HEK293T (cell line): ENCODE data around the gene RASGEF1B.

Source experiments
- CTCF ChIA-PET: fragments of 350-600 bp; formaldehyde crosslinking; extraction: SDS; loops from one replicate; lab custom pipeline; 2021; ENCODE audit warnings: antibody characterized with exemption, inconsistent platforms; lab: Yijun Ruan, JAX
- POLR2A ChIA-PET: fragments of 350-600 bp; formaldehyde crosslinking; extraction: SDS; loops from one replicate; lab custom pipeline; 2020; ENCODE audit warnings: antibody characterized with exemption, inconsistent platforms; lab: Yijun Ruan, JAX
- DNase-seq: peaks from one replicate; pipeline ENCODE4 v3.0.0; 2012; ENCODE audit warnings: mixed read lengths; ENCODE audit errors: extremely low spot score
- ARNT ChIP-seq: fragments of 450-650 bp; IDR thresholded peaks from 2 replicates; pipeline ENCODE4 v1.6.1; 2017; ENCODE audit warnings: mild to moderate bottlenecking
- BHLHE40 ChIP-seq: fragments of 450-650 bp; IDR thresholded peaks from 2 replicates; pipeline ENCODE4 v1.6.1; 2016; ENCODE audit warnings: mild to moderate bottlenecking, moderate library complexity, borderline replicate concordance
- CTBP1 ChIP-seq: fragments of 450-650 bp; IDR thresholded peaks from 2 replicates; pipeline ENCODE4 v1.6.1; 2016; ENCODE audit warnings: borderline replicate concordance
- ELF4 ChIP-seq: fragments of 450-650 bp; IDR thresholded peaks from 2 replicates; pipeline ENCODE4 v1.6.1; 2017; ENCODE audit warnings: antibody characterized with exemption
- FOXA1 ChIP-seq: fragments of 450-650 bp; IDR thresholded peaks from 2 replicates; pipeline ENCODE4 v1.6.1; 2016; ENCODE audit warnings: mild to moderate bottlenecking
- FOXK2 ChIP-seq: fragments of 450-650 bp; IDR thresholded peaks from 2 replicates; pipeline ENCODE4 v1.6.1; 2016; ENCODE audit warnings: mild to moderate bottlenecking
- FOXM1 ChIP-seq: fragments of 450-650 bp; IDR thresholded peaks from 2 replicates; pipeline ENCODE4 v1.6.1; 2017; ENCODE audit warnings: mild to moderate bottlenecking, borderline replicate concordance
- HDGF ChIP-seq: fragments of 450-650 bp; IDR thresholded peaks from 2 replicates; pipeline ENCODE4 v1.6.1; 2017; ENCODE audit warnings: antibody characterized with exemption, borderline replicate concordance
- L3MBTL2 ChIP-seq: fragments of 450-650 bp; conservative IDR thresholded peaks from 2 replicates; pipeline ENCODE4 v1.6.1; 2016; ENCODE audit warnings: mild to moderate bottlenecking
- LEF1 ChIP-seq: fragments of 450-650 bp; IDR thresholded peaks from 2 replicates; pipeline ENCODE4 v1.6.1; 2017; ENCODE audit warnings: mild to moderate bottlenecking, borderline replicate concordance
- NFRKB ChIP-seq: fragments of 450-650 bp; IDR thresholded peaks from 2 replicates; pipeline ENCODE4 v1.6.1; 2016; ENCODE audit warnings: mild to moderate bottlenecking, moderate library complexity
- PKNOX1 ChIP-seq: fragments of 450-650 bp; IDR thresholded peaks from 2 replicates; pipeline ENCODE4 v1.6.1; 2016
- SP1 ChIP-seq: fragments of 450-650 bp; IDR thresholded peaks from 2 replicates; pipeline ENCODE4 v1.6.1; 2017
- SUZ12 ChIP-seq: fragments of 450-650 bp; IDR thresholded peaks from 2 replicates; pipeline ENCODE4 v1.6.1; 2016; ENCODE audit warnings: mild to moderate bottlenecking
- TARDBP ChIP-seq: fragments of 450-650 bp; IDR thresholded peaks from 2 replicates; pipeline ENCODE4 v1.6.1; 2016
- ZNF384 ChIP-seq: fragments of 450-650 bp; IDR thresholded peaks from 2 replicates; pipeline ENCODE4 v1.6.1; 2016

The RASGEF1B gene

GRCh38 chr4:81446634-81447033 is 25.1 kb downstream of the RASGEF1B start:
- DNase-seq: no peak
- TF ChIP-seq SUZ12 (no peak), FOXM1 (no peak), CTBP1 (no peak), ZNF384 (no peak), L3MBTL2 (no peak), ARNT (no peak), BHLHE40 (no peak), HDGF (no peak), FOXK2 (no peak), ELF4 (no peak)
- POLR2A ChIA-PET: no interaction called here
- CTCF ChIA-PET: no interaction called here

- ChIA-PET POLR2A (no interaction called here), CTCF (interaction anchor here (1.0 kb wide), 1 partner anchor 825 kb away, joined by 3 read pairs; no protein-coding TSS in a partner anchor)
- DNase-seq: no peak
- no peak for TF ChIP-seq SUZ12
Observed at GRCh38 chr4:81445196-81445595, 26.5 kb downstream of the RASGEF1B start.

GRCh38 chr4:81442484-81443085 is 29.1 kb downstream of the RASGEF1B start:
- DNase-seq: no peak
- ChIA-PET CTCF (no interaction called here), POLR2A (no interaction called here)
- TF ChIP-seq FOXK2: no peak
- no peak for TF ChIP-seq BHLHE40
- TF ChIP-seq CTBP1: no peak
- no peak for TF ChIP-seq NFRKB
- TF ChIP-seq SUZ12: no peak
- no peak for TF ChIP-seq TARDBP
- no peak for TF ChIP-seq HDGF
- no peak for TF ChIP-seq ELF4
- TF ChIP-seq L3MBTL2: no peak
- no peak for TF ChIP-seq SP1
- no peak for TF ChIP-seq FOXM1
- no peak for TF ChIP-seq ARNT
- no peak for TF ChIP-seq ZNF384
- no peak for TF ChIP-seq PKNOX1
- no peak for TF ChIP-seq LEF1
- no peak for TF ChIP-seq FOXA1

GRCh38 chr4:81440949-81441348 is 30.8 kb downstream of the RASGEF1B start:
- ChIA-PET POLR2A (no interaction called here), CTCF (no interaction called here)
- no peak for DNase-seq
- TF ChIP-seq LEF1 (no peak), PKNOX1 (no peak), FOXM1 (no peak), TARDBP (no peak), L3MBTL2 (no peak), ZNF384 (no peak), BHLHE40 (no peak), ARNT (no peak), HDGF (no peak), NFRKB (no peak), SUZ12 (no peak), FOXA1 (no peak)

- DNase-seq: no peak
- CTCF ChIA-PET: no interaction called here
- POLR2A ChIA-PET: no interaction called here
- TF ChIP-seq ELF4 (no peak), BHLHE40 (no peak)
Observed at GRCh38 chr4:81436941-81437574, 34.6 kb downstream of the RASGEF1B start.

- POLR2A ChIA-PET: no interaction called here
- no peak for DNase-seq
- CTCF ChIA-PET: no interaction called here
Observed at GRCh38 chr4:81436096-81436495, 35.6 kb downstream of the RASGEF1B start.

More at GRCh38 chr4:81436096-81436495, 35.6 kb downstream of the RASGEF1B start:
- TF ChIP-seq SP1 (no peak), ZNF384 (no peak), PKNOX1 (no peak), FOXM1 (no peak)
